Kidney capillary endothelial cell (primary cell): ENCODE results near the gene PGA5.
"Not testable (repeated sequence)": the region's sequence is repeated elsewhere in the genome, so short reads cannot be mapped to it uniquely, and the experiment has no call there.

Experiments
- DNase-seq: peaks from one replicate; pipeline ENCODE4 v3.0.0-alpha.2; 2018; ENCODE audit warnings: low spot score

Gene PGA5

DNA sequence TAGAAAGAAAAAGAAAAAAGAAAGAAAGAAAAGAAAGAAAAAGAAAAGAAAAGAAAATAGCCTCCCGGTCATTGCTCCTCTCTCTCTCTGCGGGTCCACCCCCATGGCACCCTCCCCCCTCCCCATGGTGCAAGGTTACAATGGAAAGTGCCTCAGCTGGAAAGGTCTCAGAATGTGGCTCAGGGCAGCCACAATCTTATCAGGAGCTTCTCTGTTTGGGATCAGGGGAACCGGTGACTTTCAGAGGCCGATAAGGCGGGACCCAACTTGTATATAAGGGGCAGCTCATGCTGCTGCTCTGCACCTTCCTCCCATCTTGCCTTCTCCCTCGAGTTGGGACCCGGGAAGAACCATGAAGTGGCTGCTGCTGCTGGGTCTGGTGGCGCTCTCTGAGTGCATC lies at the start of gene PGA5:
TSS of gene PGA5 (plus strand) at position 301 of the 400 bp plus-strand sequence. CDS start at position 353, 52 bp downstream.
- not testable (repeated sequence) for DNase-seq

DNA sequence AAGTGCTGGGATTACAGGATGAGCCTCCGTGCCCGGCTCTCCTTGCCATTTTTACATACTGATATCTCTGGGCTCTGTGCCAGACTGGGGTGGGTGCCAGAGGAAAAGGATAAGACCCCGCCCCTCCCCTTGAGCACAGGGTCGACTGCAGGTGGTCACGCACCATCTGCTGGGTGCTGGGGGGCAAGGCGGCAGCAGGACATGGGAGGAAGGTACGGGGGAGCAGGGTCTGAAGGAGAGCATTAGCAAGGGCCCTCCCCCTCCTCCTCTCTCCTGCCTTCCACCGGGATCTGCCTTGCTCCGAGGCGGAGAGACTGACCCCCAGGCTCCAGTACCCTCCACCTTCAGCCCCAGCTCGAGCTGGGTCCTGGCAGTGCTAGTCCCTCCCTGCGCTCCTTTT lies 47.4 kb upstream of the PGA5 start:
- DNase-seq = no peak

DNA sequence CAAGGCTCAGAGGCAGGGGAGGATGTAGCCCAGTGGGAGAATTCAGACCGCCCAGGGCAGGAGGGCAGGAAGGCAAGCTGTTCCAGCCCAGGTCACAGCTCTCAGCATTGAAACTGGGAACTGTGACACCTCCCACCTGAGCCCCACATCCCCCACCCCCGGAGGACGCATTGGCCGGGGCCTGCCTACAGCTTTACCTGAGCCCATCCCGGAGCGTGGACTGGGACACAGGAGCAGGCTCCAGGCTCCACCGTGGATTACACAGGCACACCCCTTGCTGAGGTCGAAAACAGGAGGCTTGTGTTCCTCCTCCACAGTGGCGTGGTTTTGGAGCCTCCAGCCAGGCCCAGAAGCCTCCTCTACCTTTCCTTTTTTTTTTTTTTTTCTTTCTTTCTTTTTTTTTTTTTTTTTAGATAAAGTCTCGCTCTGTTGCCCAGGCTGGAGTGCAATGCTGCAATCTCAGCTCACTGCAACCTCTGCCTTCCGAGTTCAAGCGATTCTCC lies 46.8 kb upstream of the PGA5 start:
- DNase-seq = no peak

DNA sequence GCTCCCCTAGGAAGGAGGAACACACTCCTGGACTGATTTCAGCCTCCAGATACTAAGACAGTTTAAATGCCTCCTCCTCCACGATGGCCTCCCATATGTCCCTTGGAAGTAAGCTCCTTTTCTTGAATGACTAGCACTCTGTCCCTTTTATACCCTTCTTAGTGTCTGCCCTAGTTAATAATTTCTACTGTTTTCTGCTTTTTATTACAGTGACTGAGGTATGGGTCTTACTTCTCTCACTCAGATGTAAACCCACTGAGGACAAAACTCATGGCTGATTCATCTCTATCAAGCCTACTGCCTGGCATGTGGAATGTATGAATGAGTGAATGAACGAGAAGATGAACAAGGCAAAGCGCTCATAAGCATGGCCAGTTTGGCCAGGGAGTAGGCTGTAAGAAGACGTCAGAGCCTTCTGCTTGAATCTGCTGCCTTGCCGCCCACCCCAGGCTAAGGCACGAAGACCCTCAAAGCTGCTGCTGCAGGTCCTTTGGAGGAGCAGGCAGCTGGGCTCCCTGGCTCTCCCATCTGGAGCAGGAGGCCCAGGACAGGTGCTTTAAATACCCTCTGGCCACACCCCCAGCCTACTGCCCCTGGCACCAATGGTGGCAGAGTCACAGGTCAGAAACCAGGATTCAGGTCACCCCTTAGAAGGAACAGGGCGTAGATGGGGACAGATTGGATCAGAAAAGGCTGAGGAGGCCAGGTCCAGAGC lies 45.8 kb upstream of the PGA5 start:
- DNase-seq = no peak

DNA sequence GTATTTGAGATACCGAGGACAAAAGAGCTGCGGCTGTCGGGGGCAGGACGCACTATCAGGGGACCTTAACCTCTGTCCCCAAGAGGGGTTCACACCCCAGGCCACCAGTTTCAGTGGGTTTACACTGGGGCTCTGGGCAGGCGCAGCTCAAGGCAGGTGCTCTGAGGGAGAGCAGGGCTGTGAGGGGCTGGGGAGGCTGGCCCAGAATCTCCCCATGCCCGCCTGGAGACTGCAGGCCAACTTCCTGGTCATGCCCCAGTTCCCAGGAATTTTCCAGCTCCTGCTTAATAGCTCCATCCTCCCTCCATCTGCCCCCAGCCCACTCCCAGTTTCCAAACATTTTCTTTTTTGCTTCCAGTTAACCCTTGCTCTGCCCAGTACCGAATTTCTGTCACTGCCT lies 45.3 kb upstream of the PGA5 start:
- DNase-seq = no peak

DNA sequence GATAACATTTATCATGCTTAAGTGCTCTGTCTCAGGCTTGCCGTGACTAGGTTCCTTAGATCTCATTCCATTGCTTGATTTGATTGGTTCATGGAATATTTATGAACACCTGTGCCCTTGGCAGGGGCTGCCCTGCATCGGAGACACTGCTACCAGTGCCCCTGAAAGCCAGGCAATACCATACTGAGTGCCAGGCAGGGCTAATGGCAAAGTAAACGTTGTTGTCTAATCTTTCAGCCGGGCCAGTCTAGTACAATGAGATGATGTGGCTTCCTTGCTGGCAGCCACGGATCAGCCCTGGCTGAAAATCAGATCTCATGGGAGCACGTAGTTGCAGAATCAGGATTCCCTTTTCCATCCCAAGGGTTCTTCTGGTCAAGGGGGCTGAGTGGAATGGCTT lies 42.6 kb upstream of the PGA5 start:
- DNase-seq = no peak

DNA sequence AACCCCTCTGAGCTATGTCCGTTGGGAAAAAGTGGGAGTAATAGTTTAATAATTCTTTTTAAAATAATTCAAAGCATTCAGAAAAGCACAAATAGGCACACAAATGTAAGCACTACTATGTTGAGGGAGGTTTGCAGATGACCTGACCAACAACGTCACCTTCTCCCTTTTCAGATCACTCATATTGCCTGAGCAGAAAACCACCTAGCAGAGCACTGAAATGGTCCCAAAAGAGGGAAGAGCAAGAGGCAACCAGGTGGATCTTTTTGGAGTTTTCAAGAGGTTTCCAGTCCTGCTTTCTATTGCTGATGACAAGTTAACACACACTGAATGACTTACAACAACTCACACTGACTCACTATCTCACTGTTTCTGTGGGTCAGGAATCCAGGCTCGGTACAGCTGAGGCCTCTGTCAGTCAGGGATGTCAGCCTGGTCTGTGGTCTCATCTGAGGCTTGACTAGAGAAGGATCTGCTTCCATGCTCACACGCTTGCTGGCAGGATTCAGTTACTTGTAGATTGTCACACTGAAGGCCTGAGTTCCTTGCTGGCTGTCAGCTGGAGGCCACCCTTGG lies 41.9 kb upstream of the PGA5 start:
- no peak for DNase-seq

DNA sequence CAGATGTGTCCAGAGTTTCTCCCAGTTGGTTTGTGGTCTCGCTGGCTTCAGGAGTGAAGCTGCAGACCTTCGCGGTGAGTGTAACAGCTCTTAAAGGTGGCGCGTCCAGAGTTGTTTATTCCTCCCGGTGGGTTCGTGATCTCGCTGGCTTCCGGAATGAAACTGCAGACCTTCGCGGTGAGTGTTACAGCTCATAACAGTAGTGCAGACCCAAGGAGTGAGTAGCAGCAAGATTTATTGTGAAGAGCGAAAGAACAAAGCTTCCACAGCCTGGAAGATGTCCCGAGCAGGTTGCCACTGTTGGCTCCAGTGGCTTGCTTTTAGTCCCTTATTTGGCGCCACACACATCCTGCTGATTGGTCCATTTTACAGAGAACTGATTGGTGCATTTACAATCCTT lies 39.5 kb upstream of the PGA5 start:
- no peak for DNase-seq

DNA sequence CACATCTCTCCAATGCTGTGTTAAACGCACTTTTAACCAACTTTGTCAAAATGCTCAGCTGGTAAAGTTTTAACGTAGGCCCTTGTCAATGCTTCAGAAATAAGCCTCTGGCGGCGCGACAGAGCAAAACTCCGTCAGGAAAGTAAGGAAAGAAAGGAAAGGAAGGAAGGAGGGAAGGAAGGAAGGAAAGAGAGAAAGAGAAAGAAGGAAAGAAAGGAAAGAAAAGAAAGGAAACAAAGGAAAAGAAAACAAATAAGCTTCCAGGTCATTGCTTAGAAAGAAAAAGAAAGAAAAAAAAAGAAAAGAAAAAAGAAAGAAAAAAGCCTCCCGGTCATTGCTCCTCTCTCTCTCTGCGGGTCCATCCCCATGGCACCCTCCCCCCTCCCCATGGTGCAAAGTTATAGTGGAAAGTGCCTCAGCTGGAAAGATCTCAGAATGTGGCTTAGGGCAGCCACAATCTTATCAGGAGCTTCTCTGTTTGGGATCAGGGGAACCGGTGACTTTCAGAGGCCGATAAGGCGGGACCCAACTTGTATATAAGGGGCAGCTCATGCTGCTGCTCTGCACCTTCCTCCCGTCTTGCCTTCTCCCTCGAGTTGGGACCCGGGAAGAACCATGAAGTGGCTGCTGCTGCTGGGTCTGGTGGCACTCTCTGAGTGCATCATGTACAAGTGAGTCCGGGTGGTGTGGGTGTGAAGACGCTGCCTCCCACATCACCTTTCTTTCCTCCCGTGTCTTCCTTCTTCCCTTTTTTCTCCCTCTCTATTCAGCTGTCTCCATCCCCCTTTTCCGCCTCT lies 37.8 kb upstream of the PGA5 start, which contains the start of gene PGA3:
TSS of gene PGA3 (plus strand) at position 566 of the 797 bp plus-strand sequence. CDS start at position 616, 50 bp downstream.
- not testable (repeated sequence) for DNase-seq

DNA sequence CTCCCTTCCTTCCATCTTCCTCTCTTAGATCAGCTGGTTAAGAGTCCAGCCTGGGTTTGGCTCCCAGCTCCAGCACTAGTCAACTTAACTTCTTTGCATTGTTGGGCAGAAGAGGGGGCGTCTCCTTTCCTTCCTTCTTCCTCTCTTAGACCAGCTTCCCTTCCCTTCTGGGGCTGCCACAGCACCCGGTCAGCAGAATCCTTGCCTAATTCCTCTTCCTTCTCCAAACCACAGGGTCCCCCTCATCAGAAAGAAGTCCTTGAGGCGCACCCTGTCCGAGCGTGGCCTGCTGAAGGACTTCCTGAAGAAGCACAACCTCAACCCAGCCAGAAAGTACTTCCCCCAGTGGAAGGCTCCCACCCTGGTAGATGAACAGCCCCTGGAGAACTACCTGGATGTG lies 37.1 kb upstream of the PGA5 start:
- not testable (repeated sequence) for DNase-seq

DNA sequence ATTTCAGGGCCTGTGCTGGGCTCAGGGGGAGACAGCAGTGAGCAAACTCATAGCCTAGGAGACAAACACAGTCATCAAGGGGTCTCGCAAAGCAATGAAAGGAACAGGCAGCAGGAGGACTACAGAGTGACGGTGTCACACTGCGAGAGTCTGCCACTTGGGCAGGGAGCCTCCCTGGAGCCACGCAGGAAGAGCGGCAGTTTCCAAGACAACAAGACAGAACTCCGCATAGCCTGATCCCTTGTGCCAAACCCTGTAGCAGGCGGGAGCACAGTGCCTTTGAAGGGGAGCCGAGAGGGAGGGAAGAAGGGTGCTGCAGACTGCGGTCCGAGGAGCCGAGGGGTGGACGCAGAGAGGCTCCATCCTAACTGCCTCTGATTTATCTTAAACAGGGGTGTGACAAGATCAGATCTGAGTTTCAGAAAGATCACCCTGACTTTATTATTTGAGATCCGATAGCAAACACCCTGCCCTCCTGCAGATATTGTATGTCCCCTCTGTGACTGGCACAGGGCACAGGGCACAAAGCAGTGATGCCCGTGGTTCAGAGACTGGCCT lies 36.4 kb upstream of the PGA5 start:
- DNase-seq = not testable (repeated sequence)

DNA sequence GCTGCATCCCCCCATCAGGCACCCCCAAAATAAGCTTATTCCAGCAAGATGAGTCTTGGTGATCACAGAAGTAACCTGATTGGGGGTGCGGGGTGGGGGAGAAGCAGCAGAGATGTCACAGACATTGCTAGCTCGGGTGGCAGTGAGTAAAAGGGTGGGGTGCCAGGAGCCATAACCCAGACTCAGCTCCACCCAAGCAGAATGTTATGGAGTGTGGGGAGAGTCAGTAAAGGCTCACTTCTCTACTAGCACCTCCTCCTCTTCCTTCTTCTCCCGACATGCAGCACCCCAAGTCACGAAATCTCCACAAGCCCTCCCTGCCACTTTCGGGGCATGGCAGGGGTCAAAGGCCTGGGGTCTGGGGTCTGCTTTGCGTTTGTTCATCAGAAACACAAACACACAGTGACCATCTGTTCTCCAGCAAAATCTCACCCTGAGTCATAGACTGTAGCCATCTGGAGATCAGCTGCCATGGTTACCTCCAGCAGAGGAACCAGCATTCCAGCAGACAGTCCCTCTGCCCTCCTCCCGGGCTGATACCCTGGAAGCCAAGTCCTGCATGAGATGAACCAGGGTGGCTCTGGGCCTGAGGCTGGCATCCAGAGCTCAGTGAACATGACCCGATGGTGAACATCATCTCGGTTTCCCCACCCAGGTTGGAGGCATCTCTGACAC lies 33.2 kb upstream of the PGA5 start:
- DNase-seq = not testable (repeated sequence)

DNA sequence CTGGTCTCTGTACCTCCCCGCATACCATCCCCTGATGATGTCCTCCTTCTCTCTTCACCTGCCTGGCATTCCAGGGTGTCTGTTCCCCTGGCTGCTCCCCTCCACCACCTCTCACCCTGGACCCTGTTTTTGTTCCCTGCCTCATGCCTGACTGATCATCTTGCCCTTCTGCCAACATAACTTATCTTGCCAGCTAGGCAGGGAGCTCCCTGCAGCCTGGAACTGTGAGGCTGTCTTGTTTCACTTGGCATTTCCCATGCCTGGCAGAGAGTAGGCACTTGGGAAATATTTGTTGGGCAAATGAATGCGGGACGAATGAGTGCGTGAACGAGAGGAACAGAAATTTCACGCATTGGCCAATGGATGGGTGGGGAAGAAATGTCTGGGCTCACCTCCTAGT lies 30.3 kb upstream of the PGA5 start:
- DNase-seq = not testable (repeated sequence)

DNA sequence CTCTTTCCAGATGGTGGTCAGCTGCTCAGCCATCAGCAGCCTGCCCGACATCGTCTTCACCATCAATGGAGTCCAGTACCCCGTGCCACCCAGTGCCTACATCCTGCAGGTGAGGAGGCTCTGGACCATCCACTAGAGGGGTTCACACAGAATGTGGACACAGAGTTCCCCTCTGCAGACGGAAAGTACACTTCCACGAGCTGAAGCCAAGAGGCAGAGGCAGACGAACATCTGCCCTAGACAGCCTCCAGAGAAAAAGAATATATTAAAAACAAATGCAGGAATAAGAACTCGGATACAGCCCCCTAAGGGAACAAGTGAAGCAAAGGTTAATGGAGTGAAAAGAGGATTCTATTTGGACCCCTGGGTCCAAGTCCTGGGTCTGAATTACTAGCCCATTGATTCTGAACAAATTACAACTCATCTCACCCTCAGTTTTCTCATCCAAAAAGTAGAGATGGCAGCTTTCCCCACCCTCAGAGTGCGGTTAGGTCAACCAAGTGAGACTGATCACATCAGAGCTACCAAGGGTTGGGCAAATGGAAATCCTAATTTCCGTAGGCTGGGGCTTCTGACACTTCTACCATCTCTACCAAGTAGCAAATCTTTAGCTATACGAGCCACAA lies 29.5 kb upstream of the PGA5 start:
- DNase-seq = not testable (repeated sequence)

DNA sequence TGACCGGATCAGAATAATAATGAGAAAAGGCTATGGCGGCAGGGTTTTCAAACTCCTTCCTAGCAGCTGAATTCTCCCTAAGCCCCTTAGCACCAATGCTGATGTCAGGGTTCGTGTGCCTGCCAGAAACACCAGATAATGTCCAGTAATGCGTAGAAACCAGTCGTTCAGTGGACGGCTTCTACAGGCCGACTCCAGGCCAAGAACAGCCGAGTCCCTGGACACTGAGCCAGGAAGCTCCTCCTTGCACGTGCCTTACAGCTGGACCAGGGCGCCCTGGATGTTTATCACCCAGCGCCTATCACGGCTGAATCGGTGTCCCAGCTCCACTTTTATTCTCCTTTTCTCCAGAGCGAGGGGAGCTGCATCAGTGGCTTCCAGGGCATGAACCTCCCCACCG lies 28.8 kb upstream of the PGA5 start:
- DNase-seq = not testable (repeated sequence)

DNA sequence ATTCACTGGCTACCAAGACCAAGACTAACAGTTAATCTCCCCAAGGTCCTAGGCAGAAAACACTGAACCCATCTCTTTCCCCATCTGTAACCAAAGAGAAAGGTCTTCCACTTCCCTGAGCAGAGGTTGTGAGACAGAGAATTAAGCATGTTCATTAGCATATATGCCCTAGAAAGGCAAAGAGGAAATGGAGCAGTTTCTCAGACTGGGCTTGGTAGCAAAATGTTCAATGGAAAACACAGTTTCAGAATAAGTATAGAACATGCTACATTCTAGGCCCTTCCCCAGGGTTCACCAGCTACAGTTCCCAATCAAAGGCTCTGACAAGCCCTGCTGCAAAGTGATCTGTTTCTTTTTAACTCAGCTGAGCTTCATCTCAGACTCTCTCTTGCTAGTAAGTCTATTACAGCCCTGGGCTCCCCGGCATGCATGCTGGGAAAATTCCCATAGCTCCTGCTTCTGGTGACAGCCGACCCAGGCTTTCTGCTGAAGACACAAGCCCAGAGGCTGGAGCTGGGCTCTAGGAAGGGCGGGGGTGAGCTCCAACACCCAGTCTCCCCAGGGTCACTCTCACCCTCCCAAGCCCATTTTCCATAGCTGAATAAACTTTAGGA lies 27.2 kb upstream of the PGA5 start:
- not testable (repeated sequence) for DNase-seq

DNA sequence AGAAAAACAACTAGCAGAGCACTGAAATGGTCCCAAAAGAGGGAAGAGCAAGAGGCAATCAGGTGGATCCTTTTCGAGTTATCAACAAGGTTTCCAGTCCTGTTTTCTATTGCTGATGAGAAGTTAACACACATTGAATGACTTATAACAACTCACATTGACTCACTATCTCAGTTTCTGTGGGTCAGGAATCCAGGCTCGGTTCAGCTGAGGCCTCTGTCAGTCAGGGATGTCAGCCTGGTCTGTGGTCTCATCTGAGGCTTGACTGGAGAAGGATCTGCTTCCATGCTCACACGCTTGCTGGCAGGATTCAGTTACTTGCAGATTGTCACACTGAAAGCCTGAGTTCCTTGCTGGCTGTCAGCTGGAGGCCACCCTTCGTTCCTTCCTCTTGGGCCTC lies 22.7 kb upstream of the PGA5 start:
- not testable (repeated sequence) for DNase-seq

DNA sequence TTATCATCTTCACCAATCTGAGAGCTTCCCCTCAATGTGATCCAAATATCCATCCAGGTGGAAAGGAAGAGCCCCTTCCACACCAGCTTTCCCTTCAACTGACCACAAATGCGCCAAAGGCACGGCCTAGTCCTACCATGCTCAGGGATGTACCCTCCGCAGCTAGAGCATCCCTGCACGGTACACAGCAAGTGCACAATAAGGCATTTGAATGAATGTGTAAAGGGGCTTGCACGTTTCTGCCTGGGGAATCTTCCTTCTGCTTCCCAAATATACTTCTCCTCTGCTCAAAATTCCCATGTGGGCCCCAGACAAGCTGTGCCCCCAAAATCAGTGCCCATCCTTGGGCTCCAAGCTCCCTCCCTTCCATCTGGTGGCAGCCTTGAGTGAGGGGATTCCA lies 22.0 kb upstream of the PGA5 start:
- not testable (repeated sequence) for DNase-seq

DNA sequence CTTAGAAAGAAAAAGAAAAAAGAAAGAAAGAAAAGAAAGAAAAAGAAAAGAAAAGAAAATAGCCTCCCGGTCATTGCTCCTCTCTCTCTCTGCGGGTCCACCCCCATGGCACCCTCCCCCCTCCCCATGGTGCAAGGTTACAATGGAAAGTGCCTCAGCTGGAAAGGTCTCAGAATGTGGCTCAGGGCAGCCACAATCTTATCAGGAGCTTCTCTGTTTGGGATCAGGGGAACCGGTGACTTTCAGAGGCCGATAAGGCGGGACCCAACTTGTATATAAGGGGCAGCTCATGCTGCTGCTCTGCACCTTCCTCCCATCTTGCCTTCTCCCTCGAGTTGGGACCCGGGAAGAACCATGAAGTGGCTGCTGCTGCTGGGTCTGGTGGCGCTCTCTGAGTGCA lies 18.9 kb upstream of the PGA5 start, which contains the start of gene PGA4:
TSS of gene PGA4 (plus strand) at position 301 of the 400 bp plus-strand sequence. CDS start at position 355, 54 bp downstream.
- not testable (repeated sequence) for DNase-seq

DNA sequence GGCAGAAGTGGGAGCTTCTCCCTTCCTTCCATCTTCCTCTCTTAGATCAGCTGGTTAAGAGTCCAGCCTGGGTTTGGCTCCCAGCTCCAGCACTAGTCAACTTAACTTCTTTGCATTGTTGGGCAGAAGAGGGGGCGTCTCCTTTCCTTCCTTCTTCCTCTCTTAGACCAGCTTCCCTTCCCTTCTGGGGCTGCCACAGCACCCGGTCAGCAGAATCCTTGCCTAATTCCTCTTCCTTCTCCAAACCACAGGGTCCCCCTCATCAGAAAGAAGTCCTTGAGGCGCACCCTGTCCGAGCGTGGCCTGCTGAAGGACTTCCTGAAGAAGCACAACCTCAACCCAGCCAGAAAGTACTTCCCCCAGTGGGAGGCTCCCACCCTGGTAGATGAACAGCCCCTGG lies 18.3 kb upstream of the PGA5 start:
- DNase-seq = not testable (repeated sequence)
